Lower lobe of right lung (tissue), 2 donors: ENCODE data around the gene SERPINE3. TPM values are rescaled to one million over a fixed set of nuclear protein-coding genes. Genes with fewer than 3 reads are reported as not detected.

Source experiments
- ATAC-seq, 2 donors: fragments of 200-7000 bp; cut with Tn5 transposase; one replicate each; pipeline ENCODE4 v1.9.1; 2020 to 2022; ENCODE audit warnings: mild to moderate bottlenecking in 2 of 2, moderate library complexity in 2 of 2
- DNase-seq: peaks from one replicate; pipeline ENCODE4 v3.0.0-alpha.2; 2020
- H3K27ac ChIP-seq: fragments of 200-600 bp; one replicate; pipeline ENCODE4 v1.8.0; 2022
- H3K27me3 ChIP-seq: fragments of 200-600 bp; one replicate; pipeline ENCODE4 v1.8.0; 2022; ENCODE audit warnings: low read depth
- H3K36me3 ChIP-seq: fragments of 200-600 bp; one replicate; pipeline ENCODE4 v1.8.0; 2022; ENCODE audit warnings: mild to moderate bottlenecking
- H3K4me1 ChIP-seq: fragments of 200-600 bp; one replicate; pipeline ENCODE4 v1.8.0; 2022
- H3K4me3 ChIP-seq: fragments of 200-600 bp; one replicate; pipeline ENCODE4 v1.8.0; 2022; ENCODE audit warnings: mild to moderate bottlenecking
- H3K9me3 ChIP-seq: fragments of 200-600 bp; one replicate; pipeline ENCODE4 v1.8.0; 2022
- intact Hi-C: fragments of 100-400 bp; cut with DNase I; formaldehyde crosslinking; loops from one replicate; pipeline ENCODE4 v1.11.0; 2022
- total RNA-seq: library from RNA; stranded (reverse); fragmentation: NEBNext Ultra II Directional; extraction: Animal tissue kit (Norgen Biotek cat#: 25700); gene quantifications from one replicate; pipeline ENCODE4 v1.2.1, GENCODE V29; 2021
- TF ChIP-seq, protein P1 (sequence below): fragments of 200-600 bp; IDR thresholded peaks from one replicate; pipeline ENCODE4 v1.8.0; 2022; ENCODE audit warnings: antibody characterized with exemption, mild to moderate bottlenecking
- donor health status: DM: no; HTN: yes; CAD: no; lungs with severe emphysema.

The SERPINE3 gene
- total RNA-seq, 1 donor from 2014 or later: not detected

DNA sequence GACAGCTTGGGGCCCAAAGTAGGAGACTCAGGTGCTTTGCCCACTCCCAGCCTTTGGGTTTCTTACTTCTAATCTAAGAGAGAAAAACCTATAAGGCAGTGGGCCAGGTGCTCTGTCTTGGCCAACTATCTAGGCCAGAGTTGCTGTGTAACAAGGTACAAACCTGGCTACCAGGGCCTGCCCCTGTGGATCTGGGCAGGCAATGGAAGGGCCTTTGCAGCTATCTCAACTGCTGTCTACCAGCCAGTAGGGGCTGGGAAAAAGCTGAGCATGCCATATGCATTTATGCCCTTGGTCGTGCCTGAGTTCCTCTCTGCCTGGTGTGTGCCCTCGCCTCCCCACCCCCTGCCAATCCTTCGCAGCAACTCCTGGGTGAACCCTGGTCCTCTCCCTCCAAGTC, 16.7 kb upstream of the SERPINE3 start:
- TF ChIP-seq, protein P1, sequence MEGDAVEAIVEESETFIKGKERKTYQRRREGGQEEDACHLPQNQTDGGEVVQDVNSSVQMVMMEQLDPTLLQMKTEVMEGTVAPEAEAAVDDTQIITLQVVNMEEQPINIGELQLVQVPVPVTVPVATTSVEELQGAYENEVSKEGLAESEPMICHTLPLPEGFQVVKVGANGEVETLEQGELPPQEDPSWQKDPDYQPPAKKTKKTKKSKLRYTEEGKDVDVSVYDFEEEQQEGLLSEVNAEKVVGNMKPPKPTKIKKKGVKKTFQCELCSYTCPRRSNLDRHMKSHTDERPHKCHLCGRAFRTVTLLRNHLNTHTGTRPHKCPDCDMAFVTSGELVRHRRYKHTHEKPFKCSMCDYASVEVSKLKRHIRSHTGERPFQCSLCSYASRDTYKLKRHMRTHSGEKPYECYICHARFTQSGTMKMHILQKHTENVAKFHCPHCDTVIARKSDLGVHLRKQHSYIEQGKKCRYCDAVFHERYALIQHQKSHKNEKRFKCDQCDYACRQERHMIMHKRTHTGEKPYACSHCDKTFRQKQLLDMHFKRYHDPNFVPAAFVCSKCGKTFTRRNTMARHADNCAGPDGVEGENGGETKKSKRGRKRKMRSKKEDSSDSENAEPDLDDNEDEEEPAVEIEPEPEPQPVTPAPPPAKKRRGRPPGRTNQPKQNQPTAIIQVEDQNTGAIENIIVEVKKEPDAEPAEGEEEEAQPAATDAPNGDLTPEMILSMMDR: no peak
- DNase-seq (no peak), ATAC-seq (no peak)
- Histone ChIP-seq H3K27ac (no peak overlapping the region), H3K4me3 (no peak overlapping the region), H3K4me1 (no peaks in the 10 kb centered on the region), H3K27me3 (no peaks in the 10 kb centered on the region), H3K36me3 (no peaks in the 10 kb centered on the region), H3K9me3 (no peaks in the 10 kb centered on the region)
- intact Hi-C loops: no loop called here

DNA sequence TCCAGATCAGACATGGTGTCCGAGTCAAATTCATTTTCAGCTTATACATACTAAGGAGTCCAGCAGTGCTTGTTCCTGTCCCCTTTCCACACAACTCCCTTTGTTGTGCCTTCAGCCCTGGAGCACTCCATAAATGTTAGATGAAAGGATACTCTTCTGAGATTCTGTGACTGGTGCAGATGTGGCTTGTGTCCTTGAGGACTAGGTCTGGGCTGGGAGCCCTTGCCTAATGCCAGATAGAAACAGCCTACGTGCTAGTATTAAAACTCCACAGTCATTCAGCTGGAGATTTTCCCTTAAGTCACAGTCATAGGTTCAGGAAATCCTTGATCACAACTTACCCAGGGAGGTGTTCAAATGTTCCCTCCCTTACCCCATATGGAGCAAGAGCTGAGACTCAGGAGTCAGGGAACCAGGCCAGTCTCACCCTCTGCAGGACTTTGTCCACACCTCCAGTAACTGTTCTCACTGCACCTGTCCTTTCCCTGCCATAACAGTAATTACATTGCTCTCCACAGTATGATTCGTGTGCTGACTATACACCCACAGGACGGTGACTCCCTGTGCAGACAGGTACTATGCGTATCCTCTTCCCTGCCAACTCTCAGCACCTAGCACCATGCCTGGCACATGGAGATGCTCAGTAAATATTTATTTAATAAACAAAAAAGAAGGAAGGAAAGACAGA, 15.5 kb upstream of the SERPINE3 start:
- no peak overlapping the region for H3K27ac ChIP-seq
- no peak for DNase-seq
- ATAC-seq: no peak
- H3K27me3 ChIP-seq: no peaks in the 10 kb centered on the region
- no peak overlapping the region for H3K4me3 ChIP-seq
- H3K9me3 ChIP-seq: no peaks in the 10 kb centered on the region
- intact Hi-C loops: no loop called here
- no peaks in the 10 kb centered on the region for H3K4me1 ChIP-seq
- H3K36me3 ChIP-seq: no peaks in the 10 kb centered on the region
- TF ChIP-seq, protein P1: no peak

DNA sequence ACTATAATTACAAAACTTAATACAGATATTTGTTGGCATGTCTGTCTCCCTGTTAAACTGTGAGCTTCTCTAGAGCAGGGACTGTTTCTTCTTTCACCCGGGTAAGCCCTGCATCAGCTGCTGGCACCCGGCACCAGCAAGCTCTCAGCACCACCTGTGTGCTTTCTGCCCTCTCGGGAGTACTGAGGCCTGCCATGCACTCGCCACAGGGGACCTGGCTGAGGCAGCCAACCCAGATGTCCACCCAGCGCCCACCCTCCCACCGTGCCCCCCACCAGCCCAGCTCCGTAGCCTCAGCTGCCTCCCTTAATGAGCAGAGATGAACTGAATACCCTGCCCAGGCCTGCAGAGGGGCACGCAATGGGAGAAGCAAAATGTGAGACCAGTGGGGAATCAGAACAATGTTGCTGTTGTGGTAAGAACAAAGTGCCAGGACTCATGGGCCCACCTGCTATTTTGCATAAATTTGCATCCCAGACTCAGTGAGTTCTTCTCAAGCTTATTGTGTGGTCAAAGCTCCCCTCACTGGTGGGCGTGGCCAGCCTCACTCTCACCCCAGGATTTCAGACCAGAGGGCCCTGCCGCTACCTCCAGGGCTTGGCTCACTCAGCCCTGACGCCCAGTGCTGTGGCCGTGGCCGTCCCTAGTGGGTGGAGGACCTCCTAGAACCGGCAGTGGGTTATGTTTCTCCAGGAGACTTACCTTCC, 14.6 kb upstream of the SERPINE3 start:
- no peaks in the 10 kb centered on the region for H3K9me3 ChIP-seq
- intact Hi-C loops: no loop called here
- TF ChIP-seq, protein P1: no peak
- no peaks in the 10 kb centered on the region for H3K36me3 ChIP-seq
- ATAC-seq: no peak
- DNase-seq: no peak
- no peaks in the 10 kb centered on the region for H3K4me1 ChIP-seq
- H3K27ac ChIP-seq: no peak overlapping the region
- no peaks in the 10 kb centered on the region for H3K27me3 ChIP-seq
- no peak overlapping the region for H3K4me3 ChIP-seq

DNA sequence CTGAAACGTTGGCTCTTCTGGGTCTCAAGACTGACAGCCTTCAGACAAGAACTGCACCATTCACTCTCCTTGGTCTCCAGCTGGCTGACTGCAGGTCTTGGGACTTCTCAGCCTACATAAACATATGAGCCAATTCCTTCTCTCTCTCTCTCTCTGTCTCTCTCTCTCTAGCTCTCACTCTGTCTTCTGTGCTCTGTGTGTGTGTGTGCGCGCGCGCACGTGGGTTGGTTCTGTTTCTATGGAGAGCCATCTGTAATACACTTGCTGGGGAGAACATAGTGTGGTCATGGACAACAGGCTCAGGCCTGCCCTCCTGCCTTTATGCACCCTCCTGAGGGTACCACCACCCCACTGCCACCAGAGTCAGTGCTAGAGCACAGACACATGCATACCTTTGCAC, 13.7 kb upstream of the SERPINE3 start:
- intact Hi-C loops: no loop called here
- Histone ChIP-seq H3K4me3 (no peak overlapping the region), H3K27ac (no peak overlapping the region), H3K4me1 (no peaks in the 10 kb centered on the region), H3K27me3 (no peaks in the 10 kb centered on the region), H3K36me3 (no peaks in the 10 kb centered on the region), H3K9me3 (no peaks in the 10 kb centered on the region)
- TF ChIP-seq, protein P1: no peak
- ATAC-seq (no peak), DNase-seq (no peak)

DNA sequence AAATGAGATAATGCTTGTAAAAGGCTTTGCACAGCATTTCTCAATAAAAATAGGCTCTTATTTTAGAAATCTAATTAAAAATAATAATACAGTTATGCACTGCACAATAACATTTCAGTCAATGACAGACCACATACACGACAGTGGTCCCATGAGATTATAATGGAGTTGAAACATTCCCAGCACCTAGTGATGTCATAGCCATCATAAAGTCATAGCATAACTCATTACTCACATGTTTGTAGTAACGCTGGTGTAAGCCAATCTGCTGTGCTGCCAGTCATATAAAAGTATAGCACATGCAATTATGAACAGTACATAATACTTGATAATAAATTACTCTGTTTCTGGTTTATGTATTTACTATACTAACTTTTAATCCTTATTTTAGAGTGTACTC, 12.7 kb upstream of the SERPINE3 start:
- no peaks in the 10 kb centered on the region for H3K9me3 ChIP-seq
- ATAC-seq (no peak), DNase-seq (no peak)
- intact Hi-C loops: no loop called here
- no peak overlapping the region for H3K4me3 ChIP-seq
- no peaks in the 10 kb centered on the region for H3K4me1 ChIP-seq
- no peak overlapping the region for H3K27ac ChIP-seq
- H3K36me3 ChIP-seq: no peaks in the 10 kb centered on the region
- no peaks in the 10 kb centered on the region for H3K27me3 ChIP-seq
- TF ChIP-seq, protein P1: no peak
